ENCODE measurements around the gene KIAA0513. TPM values are rescaled to one million over a fixed set of nuclear protein-coding genes. Genes with fewer than 3 reads are reported as not detected.
"Not testable (repeated sequence)": the region's sequence is repeated elsewhere in the genome, so short reads cannot be mapped to it uniquely, and the experiment has no call there.

The KIAA0513 gene
- total RNA-seq, 2 donors from 2014 or later = 13.4 to 50.1 TPM

GRCh38 chr16:85052536-85052935, 24.9 kb downstream of the KIAA0513 start:
- TF ChIP-seq CTCF (IDR thresholded peaks at IDR 0.05) = no peak

GRCh38 chr16:85054321-85054720, 26.7 kb downstream of the KIAA0513 start:
- not testable (repeated sequence) for H3K36me3 ChIP-seq; H3K4me3 ChIP-seq; H3K9me3 ChIP-seq; ATAC-seq (ENCODE audit: insufficient number of reproducible peaks, low FRiP score, low read depth); H3K27me3 ChIP-seq (replicated peaks; ENCODE audit: insufficient read depth); DNase-seq (ENCODE audit: low spot score); H3K27ac ChIP-seq
- peaks cover 10 to 22% of the 10 kb centered on the region in 2 donors for H3K4me1 ChIP-seq (ENCODE audit: control insufficient read depth in 1 of 2, low read depth in 2 of 2)

More at GRCh38 chr16:85052536-85052935, 24.9 kb downstream of the KIAA0513 start:
- ATAC-seq (ENCODE audit: insufficient number of reproducible peaks, low FRiP score, low read depth) (no peak), DNase-seq (ENCODE audit: low spot score) (no peak)
- Histone ChIP-seq H3K4me1 (ENCODE audit: control insufficient read depth in 1 of 2, low read depth in 2 of 2) (peaks cover 10 to 22% of the 10 kb centered on the region in 2 donors), H3K4me3 (no peak overlapping the region), H3K27ac (no peak overlapping the region), H3K9me3 (no peaks in the 10 kb centered on the region), H3K36me3 (no peaks in the 10 kb centered on the region), H3K27me3 (replicated peaks; ENCODE audit: insufficient read depth) (no peaks in the 10 kb centered on the region)

- H3K27ac ChIP-seq = peak overlapping the region; percentile 8 to 56
Observed at GRCh38 chr16:85054948-85055492, 27.4 kb downstream of the KIAA0513 start.

DNA sequence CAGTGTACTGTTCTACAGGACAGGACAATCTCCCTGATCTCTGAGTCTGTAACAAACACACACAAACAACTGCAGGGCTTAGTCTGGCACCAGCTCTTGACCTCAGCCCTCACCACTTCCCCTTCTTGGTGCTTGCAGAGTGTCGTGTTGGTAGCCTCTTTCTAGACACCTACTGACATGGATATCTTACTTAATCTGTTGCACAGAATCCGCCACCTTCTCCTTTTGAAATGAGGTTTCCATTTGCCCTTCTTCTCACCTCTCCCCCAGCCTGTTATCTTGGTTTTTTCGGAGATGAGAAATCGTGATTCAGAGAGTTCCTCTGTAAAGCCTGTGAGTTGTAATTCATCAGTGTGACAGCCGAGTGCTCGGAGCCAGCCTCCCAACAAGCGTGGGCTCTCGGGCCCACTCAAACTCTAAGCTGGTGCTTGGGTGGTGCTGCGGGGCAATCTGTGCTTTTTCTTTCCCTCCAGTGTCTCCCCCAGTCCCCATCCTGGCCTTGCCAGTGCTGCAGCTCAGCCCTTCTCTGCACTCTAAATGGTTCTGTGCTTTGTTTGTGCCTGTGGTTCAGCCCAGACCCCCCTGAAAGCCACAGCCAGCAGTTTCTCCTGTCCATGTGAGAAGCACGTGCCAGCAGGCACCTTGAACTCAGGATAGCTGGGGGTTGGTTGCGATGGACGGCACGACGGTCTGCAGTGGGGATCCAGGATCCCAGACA, 28.1 kb downstream of the KIAA0513 start:
- Histone ChIP-seq H3K27me3 (replicated peaks; ENCODE audit: insufficient read depth) (no peaks in the 10 kb centered on the region), H3K4me1 (ENCODE audit: control insufficient read depth in 1 of 2, low read depth in 2 of 2) (peaks cover 10 to 18% of the 10 kb centered on the region in 2 donors), H3K4me3 (peak overlapping the region; percentile 40), H3K9me3 (no peaks in the 10 kb centered on the region), H3K27ac (peak overlapping the region in 1 of 2 donors; percentile 8), H3K36me3 (no peaks in the 10 kb centered on the region)
- TF ChIP-seq CTCF (IDR thresholded peaks at IDR 0.05) = no peak
- no peak for ATAC-seq (ENCODE audit: insufficient number of reproducible peaks, low FRiP score, low read depth)
- DNase-seq (ENCODE audit: low spot score) = no peak

More at GRCh38 chr16:85054948-85055492, 27.4 kb downstream of the KIAA0513 start:
- Histone ChIP-seq H3K4me3 (peak overlapping the region; percentile 40), H3K9me3 (no peaks in the 10 kb centered on the region), H3K27me3 (replicated peaks; ENCODE audit: insufficient read depth) (no peaks in the 10 kb centered on the region), H3K4me1 (ENCODE audit: control insufficient read depth in 1 of 2, low read depth in 2 of 2) (peaks cover 10 to 22% of the 10 kb centered on the region in 2 donors), H3K36me3 (no peaks in the 10 kb centered on the region)
- no peak for DNase-seq (ENCODE audit: low spot score)
- no peak for TF ChIP-seq CTCF (IDR thresholded peaks at IDR 0.05)
- ATAC-seq (ENCODE audit: insufficient number of reproducible peaks, low FRiP score, low read depth) = no peak

- DNase-seq (ENCODE audit: low spot score) = no peak
Observed at GRCh38 chr16:85056211-85056748, 28.7 kb downstream of the KIAA0513 start.

More at GRCh38 chr16:85056211-85056748, 28.7 kb downstream of the KIAA0513 start:
- peak; percentile 10 for TF ChIP-seq CTCF (IDR thresholded peaks at IDR 0.05)
- H3K36me3 ChIP-seq = no peaks in the 10 kb centered on the region
- ATAC-seq (ENCODE audit: insufficient number of reproducible peaks, low FRiP score, low read depth) = no peak
- H3K27ac ChIP-seq = peak overlapping the region in 1 of 2 donors; percentile 8
- H3K4me1 ChIP-seq (ENCODE audit: control insufficient read depth in 1 of 2, low read depth in 2 of 2) = peaks cover 10 to 18% of the 10 kb centered on the region in 2 donors
- H3K9me3 ChIP-seq = no peaks in the 10 kb centered on the region
- no peaks in the 10 kb centered on the region for H3K27me3 ChIP-seq (replicated peaks; ENCODE audit: insufficient read depth)
- H3K4me3 ChIP-seq = peak overlapping the region; percentile 40
